GM18505 (cell line): Measurements from ENCODE around the gene TOMM20.
"Not testable (repeated sequence)": the region's sequence is repeated elsewhere in the genome, so short reads cannot be mapped to it uniquely, and the experiment has no call there.

Source experiments
- ATAC-seq: cut with Tn5 transposase; IDR thresholded peaks from one replicate; pipeline ENCODE4 v1.9.1; 2021; ENCODE audit not compliant: unreplicated experiment
- POLR2A ChIP-seq: IDR thresholded peaks from 4 replicates; pipeline ENCODE4 v1.6.1; 2011; ENCODE audit warnings: borderline replicate concordance; ENCODE audit not compliant: insufficient read depth, insufficient read length; ENCODE audit errors: extremely low read depth

Gene TOMM20

GRCh38 chr1:235075777-235076308 lies 52.8 kb downstream of the TOMM20 start:
- ATAC-seq, result no peak
- peak; percentile 39 for TF ChIP-seq POLR2A

- peak; percentile 47 for TF ChIP-seq POLR2A
- peak; percentile 63 for ATAC-seq
Measured at GRCh38 chr1:235075048-235075776, 53.4 kb downstream of the TOMM20 start.

- ATAC-seq, result peak; percentile 38
- peak; percentile 27 for TF ChIP-seq POLR2A
Measured at GRCh38 chr1:235074523-235075047, 54.1 kb downstream of the TOMM20 start.

DNA sequence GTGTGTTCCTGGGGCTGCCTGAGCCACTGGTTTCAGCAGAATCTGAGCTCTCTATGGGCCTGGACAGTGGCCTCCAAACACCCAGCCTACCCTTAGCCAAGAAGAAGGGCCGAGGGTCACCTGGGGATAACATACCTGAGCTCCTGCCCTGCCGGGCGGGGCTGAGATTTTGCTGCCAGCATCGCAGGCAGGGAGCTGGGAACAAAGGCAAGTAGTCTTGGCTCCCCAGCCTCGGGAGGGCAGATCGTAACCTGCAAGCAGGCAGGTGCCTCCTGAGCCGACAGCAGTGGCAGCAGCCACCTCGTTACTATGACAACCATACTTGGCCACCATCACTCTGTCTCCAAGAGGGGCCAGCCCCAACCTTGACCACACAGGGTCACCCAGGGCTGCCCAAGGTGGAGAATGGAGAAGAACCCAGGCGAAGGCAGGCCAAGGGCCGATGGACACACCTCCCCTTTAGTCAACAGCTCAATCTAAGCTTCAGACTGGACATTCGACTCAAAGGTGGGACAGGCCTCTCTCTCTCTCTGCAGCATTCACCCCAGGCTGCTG lies 54.6 kb downstream of the TOMM20 start:
- ATAC-seq, result peak; percentile 0
- TF ChIP-seq POLR2A, result no peak

- no peak for TF ChIP-seq POLR2A
- ATAC-seq, result no peak
Measured at GRCh38 chr1:235073331-235073967, 55.2 kb downstream of the TOMM20 start.

DNA sequence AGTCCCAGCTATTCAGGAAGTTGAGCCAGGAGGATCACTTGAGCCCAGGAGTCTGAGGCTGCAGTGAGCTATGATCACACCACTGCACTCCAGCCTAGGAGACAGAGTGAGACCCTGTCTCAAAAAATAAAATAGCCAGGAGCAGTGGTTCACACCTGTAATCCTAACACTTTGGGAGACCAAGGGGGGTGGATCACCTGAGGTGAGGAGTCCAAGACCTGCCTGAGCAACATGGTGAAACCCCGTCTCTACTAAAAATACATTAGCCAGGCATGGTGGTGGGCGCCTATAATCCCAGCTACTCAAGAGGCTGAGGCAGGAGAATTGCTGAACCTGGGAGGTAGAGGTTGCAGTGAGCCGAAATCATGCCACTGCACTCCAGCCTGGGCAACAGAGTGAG lies 56.1 kb downstream of the TOMM20 start:
- ATAC-seq, result not testable (repeated sequence)

DNA sequence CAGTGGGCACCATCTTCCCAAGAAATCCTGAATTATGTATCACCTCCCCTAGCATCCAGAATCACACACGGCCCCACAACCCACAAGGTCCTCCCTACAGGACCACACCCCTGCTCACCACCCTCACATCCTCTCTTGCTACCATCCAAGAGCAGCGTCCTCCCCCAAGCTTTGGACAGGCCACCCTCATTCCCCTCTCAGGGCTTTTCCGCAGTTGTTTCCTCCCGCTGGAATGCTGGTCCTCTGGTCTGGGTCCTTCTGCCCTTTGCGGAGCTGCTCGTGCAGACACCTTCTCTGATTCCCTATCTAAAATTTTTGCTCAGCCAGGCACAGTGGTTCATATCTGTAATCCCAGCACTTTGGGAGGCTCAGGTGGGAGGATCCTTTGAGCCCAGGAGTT lies 56.5 kb downstream of the TOMM20 start:
- ATAC-seq, result no peak
- TF ChIP-seq POLR2A, result no peak

DNA sequence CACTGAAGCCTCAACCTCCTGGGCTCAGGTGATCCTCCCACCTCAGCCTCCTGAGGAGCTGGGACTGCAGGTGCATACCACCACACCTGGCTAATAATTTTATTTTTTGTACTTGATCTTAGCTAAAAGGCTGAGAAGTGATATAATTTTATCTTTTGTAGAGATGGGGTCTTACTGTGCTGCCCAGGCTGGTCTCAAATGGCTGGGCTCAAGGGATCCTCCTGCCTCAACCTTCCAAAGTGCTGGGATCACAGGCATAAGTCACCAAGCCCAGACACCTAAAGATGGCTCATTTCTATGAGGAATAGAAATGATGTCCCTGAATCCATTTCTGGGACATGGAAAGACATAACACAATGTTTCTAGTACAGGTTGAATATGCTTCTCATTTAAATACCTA lies 57.8 kb downstream of the TOMM20 start:
- TF ChIP-seq POLR2A, result no peak
- ATAC-seq, result no peak

DNA sequence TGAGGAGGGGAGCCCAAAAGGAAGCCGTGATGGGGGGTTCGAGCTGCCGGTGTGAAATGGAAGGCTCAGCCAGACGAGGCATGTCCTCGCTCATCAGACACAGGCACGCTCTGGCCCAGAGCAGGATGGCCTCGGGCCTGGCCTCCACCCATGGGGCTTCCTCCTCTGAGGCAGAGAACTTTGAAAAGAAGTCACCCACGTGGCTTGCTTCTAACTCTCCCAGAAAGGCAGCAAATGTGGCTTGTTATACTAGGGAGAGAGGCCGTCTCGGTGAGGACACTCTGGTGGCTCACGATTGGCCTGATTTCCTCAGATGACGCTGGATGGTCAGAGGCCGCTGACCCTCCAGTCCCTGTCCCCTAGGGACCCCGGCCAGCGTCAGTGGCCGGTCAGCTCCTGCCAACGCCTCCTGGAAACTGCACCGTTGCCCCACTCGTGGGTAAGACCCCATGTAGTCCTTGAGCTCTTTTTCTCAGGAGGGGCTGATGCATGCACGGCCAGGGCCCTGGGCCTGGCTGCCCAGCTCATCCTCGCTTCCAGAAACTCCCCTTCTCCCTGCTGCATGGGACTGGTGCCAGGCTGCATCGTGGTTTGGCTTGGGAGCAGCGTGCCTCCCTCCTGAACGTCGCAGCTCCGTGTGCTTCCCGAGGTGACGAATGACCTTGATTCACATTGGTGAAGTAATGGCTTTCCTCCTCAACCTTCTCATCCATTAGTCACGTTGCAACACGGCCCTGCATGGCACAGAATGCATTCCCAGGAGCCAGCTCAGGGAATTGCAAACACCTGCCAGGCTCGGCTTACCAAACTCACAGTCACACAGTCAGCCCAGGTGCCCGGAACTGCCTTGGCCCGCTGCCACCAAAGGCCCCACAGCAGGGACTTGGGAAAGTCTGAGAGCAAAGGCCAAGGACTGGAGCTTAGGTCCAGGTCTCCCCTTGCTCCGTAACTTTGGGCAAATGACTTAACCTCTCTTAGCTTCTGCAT lies 58.8 kb downstream of the TOMM20 start:
- TF ChIP-seq POLR2A, result no peak

GRCh38 chr1:235069176-235069575 lies 59.5 kb downstream of the TOMM20 start:
- ATAC-seq, result no peak

More for the DNA sequence above, 58.8 kb downstream of the TOMM20 start:
- ATAC-seq, result no peak

DNA sequence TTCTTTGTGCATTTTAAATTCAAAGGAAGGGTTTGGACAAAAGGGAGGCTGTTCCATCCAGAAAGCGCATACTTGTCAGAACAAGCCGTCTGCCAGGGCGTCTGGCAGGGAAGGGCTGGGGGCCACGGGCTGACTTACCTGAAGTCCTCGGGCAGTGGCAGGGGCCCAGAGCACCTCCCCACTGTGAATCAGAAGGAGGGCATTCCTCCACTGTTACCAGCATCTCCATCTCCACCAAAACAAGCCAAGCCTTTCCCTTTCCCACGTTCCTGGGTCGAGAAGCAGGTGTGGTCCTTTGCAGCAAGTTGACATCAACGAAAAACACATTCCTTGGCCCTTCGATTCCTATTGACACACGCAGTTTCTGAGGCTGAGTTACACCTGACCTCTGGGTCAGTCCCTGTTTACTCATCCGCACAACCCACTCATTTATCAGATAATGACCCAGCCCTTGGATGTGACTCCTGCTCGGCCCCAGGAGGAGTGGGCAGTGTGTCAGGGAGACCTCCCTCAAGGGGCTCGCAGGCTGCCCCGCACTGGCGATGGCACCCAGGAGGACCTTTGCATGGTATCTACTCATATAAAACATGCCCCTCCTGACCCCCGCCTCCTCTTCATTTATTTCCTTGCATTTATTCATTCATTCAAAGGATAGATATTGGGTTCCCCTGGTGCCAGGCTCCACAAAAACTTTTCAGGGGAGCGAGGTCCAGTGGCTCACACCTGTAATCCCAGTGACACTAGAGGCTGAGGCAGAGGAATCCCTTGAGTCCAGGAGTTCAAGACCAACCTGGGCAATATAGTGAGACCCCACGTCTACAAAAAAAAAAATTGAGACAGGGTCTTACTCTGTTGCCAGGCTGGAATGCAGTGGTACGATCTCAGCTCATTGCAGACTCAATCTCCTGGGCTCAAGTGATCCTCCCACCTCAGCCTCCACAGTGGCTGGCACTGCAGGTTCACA lies 60.2 kb downstream of the TOMM20 start:
- TF ChIP-seq POLR2A, result no peak
- ATAC-seq, result no peak

More at GRCh38 chr1:235069176-235069575, 59.5 kb downstream of the TOMM20 start:
- no peak for TF ChIP-seq POLR2A
